ENCODE results near the gene SREK1.
"Not testable (repeated sequence)": the region's sequence is repeated elsewhere in the genome, so short reads cannot be mapped to it uniquely, and the experiment has no call there.

Gene SREK1

GRCh38 chr5:66144074-66144833, at the start of gene SREK1:
Gene SREK1 (plus strand): TSS chr5:66144300. CDS start chr5:66144377, 77 bp downstream.
- DNase-seq = peak; percentile 73

- no peak for DNase-seq
These were observed 43.2 kb upstream of the SREK1 start for GRCh38 chr5:66100851-66101250.

- no peak for DNase-seq
These were observed 30.9 kb upstream of the SREK1 start for GRCh38 chr5:66113160-66113559.

- DNase-seq = no peak
These were observed 25.8 kb upstream of the SREK1 start for GRCh38 chr5:66118304-66118703.

GRCh38 chr5:66122379-66123034, 21.6 kb upstream of the SREK1 start:
- no peak for DNase-seq

- DNase-seq = no peak
These were observed 15.0 kb upstream of the SREK1 start for GRCh38 chr5:66129144-66129543.

GRCh38 chr5:66130493-66130892, 13.6 kb upstream of the SREK1 start:
- DNase-seq = no peak

GRCh38 chr5:66134407-66134861, 9.7 kb upstream of the SREK1 start:
- DNase-seq = no peak

GRCh38 chr5:66136053-66136452, 8.0 kb upstream of the SREK1 start:
- DNase-seq = no peak

GRCh38 chr5:66136944-66137343, 7.2 kb upstream of the SREK1 start:
- not testable (repeated sequence) for DNase-seq

- DNase-seq = peak; percentile 29
These were observed 5.3 kb upstream of the SREK1 start for GRCh38 chr5:66138637-66139317.

- DNase-seq = no peak
These were observed 4.8 kb upstream of the SREK1 start for GRCh38 chr5:66139318-66139712.

- no peak for DNase-seq
These were observed 1.7 kb upstream of the SREK1 start for GRCh38 chr5:66142417-66142816.

- no peak for DNase-seq
These were observed 527 bp upstream of the SREK1 start for GRCh38 chr5:66143473-66144073.

- DNase-seq = peak; percentile 52
These were observed 812 bp downstream of the SREK1 start for GRCh38 chr5:66144834-66145390.

- no peak for DNase-seq
These were observed 1.6 kb downstream of the SREK1 start for GRCh38 chr5:66145737-66146136.

GRCh38 chr5:66149950-66150349, 5.8 kb downstream of the SREK1 start:
- no peak for DNase-seq

- no peak for DNase-seq
These were observed 6.9 kb downstream of the SREK1 start for GRCh38 chr5:66151030-66151429.

- DNase-seq = no peak
These were observed 7.4 kb downstream of the SREK1 start for GRCh38 chr5:66151491-66151890.

- no peak for DNase-seq
These were observed 12.9 kb downstream of the SREK1 start for GRCh38 chr5:66157046-66157445.

- no peak for DNase-seq
These were observed 17.3 kb downstream of the SREK1 start for GRCh38 chr5:66161356-66161755.

GRCh38 chr5:66164044-66164790, 20.1 kb downstream of the SREK1 start:
- no peak for DNase-seq

Data from SIG-M5 (cell line).